Gastroesophageal sphincter (tissue), 4 donors: ENCODE measurements around the gene RFNG. TPM values are rescaled to one million over a fixed set of nuclear protein-coding genes. Genes with fewer than 3 reads are reported as not detected.

Source experiments
- ATAC-seq: fragments of 150-250 bp; one replicate; pipeline ENCODE4 v1.9.1; 2016; ENCODE audit warnings: mild to moderate bottlenecking, moderate library complexity
- H3K27ac ChIP-seq, 4 donors: fragments of 200-600 bp; sonication (generic) in 3 of 4; 1 replicate in 3 of 4; 2 replicates in 1 of 4; pipeline ENCODE4 v1.5.1; 2016 to 2019
- H3K27me3 ChIP-seq: fragments of 200-600 bp; sonication (generic); one replicate; pipeline ENCODE4 v1.5.1; 2019
- H3K36me3 ChIP-seq, 2 donors: fragments of 200-600 bp; sonication (generic); one replicate each; pipeline ENCODE4 v1.5.1; 2019; ENCODE audit warnings: control low read depth in 1 of 2
- H3K4me1 ChIP-seq, 3 donors: fragments of 200-600 bp; sonication (generic); 1 replicate in 2 of 3; 2 replicates in 1 of 3; pipeline ENCODE4 v1.5.1; 2016 to 2019; ENCODE audit warnings: control low read depth in 2 of 3
- H3K4me3 ChIP-seq, 2 donors: fragments of 200-600 bp; sonication (generic); one replicate each; pipeline ENCODE4 v1.5.1; 2019; ENCODE audit warnings: mild to moderate bottlenecking in 1 of 2, moderate library complexity in 1 of 2
- H3K9me3 ChIP-seq, 3 donors: fragments of 200-600 bp; sonication (generic); one replicate each; pipeline ENCODE4 v1.5.1; 2017 to 2019; ENCODE audit warnings: control low read depth in 2 of 3
- EP300 ChIP-seq: sonication (generic); formaldehyde crosslinking; IDR thresholded peaks from one replicate; pipeline ENCODE4 v1.6.1; 2017; ENCODE audit warnings: antibody characterized with exemption, mild to moderate bottlenecking
- POLR2A ChIP-seq, 2 donors: fragments of 450-650 bp; IDR thresholded peaks; one replicate each; pipeline ENCODE4 v1.6.1; 2017; ENCODE audit warnings: antibody characterized with exemption in 2 of 2, mild to moderate bottlenecking in 2 of 2, moderate library complexity in 1 of 2
- POLR2AphosphoS5 ChIP-seq: sonication (generic); formaldehyde crosslinking; IDR thresholded peaks from one replicate; pipeline ENCODE4 v1.6.1; 2017; ENCODE audit warnings: antibody characterized with exemption
- WGBS, 2 donors: methylation state at CpG; one replicate each; pipeline ENCODE4 v1.1.5; 2018; ENCODE audit warnings: low coverage in 1 of 2; 5-methylcytosine and 5-hydroxymethylcytosine counted together
- total RNA-seq, 4 donors: library from RNA; depleted of rRNA; stranded (reverse); fragments of >200 nt; gene quantifications; one replicate each; pipeline ENCODE4 v1.1.0, GENCODE V29; 2016
- TF ChIP-seq, protein P1 (sequence below), 4 experiments: fragments of 200-600 bp in 2 of 4; fragments of 450-650 bp in 2 of 4; sonication (generic) in 1 of 4; IDR thresholded peaks; one replicate each; pipeline ENCODE4 v1.5.1; 2017 to 2019; ENCODE audit warnings: antibody characterized with exemption in 4 of 4, mild to moderate bottlenecking in 2 of 4, moderate library complexity in 2 of 4

Gene RFNG
- total RNA-seq, 4 donors from 2014 or later, result 28.8 to 48.2 (median 34.3) TPM

DNA sequence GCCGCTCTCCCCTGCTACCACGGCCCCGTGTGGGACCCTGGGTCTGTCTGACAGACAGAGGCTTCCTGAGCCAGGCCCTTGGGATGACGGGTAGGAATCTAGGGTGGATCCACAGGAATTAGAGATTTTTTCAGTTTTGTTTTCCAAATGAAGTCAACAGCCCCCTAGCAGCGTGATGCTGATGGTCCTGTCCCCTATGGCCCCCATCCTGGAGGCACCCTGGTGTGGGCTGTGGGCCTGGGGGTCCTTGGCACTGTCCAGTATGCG, 44.5 kb downstream of the RFNG start:
- no peak for ATAC-seq
- TF ChIP-seq POLR2A (IDR thresholded peaks at IDR 0.05) (no peak), EP300 (no peak), POLR2AphosphoS5 (no peak)
- TF ChIP-seq, protein P1, sequence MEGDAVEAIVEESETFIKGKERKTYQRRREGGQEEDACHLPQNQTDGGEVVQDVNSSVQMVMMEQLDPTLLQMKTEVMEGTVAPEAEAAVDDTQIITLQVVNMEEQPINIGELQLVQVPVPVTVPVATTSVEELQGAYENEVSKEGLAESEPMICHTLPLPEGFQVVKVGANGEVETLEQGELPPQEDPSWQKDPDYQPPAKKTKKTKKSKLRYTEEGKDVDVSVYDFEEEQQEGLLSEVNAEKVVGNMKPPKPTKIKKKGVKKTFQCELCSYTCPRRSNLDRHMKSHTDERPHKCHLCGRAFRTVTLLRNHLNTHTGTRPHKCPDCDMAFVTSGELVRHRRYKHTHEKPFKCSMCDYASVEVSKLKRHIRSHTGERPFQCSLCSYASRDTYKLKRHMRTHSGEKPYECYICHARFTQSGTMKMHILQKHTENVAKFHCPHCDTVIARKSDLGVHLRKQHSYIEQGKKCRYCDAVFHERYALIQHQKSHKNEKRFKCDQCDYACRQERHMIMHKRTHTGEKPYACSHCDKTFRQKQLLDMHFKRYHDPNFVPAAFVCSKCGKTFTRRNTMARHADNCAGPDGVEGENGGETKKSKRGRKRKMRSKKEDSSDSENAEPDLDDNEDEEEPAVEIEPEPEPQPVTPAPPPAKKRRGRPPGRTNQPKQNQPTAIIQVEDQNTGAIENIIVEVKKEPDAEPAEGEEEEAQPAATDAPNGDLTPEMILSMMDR (IDR thresholded peaks at IDR 0.05), result no peak
- Histone ChIP-seq H3K27ac (no peak overlapping the region), H3K9me3 (no peaks in the 10 kb centered on the region), H3K4me3 (no peak overlapping the region), H3K4me1 (peaks cover 0 to 46% (median 21%) of the 10 kb centered on the region in 3 donors), H3K36me3 (peaks cover 0 to 30% of the 10 kb centered on the region in 2 donors), H3K27me3 (no peaks in the 10 kb centered on the region)
- WGBS, 2 donors, result no CpG with 5 or more reads among the region's 6 CpGs

DNA sequence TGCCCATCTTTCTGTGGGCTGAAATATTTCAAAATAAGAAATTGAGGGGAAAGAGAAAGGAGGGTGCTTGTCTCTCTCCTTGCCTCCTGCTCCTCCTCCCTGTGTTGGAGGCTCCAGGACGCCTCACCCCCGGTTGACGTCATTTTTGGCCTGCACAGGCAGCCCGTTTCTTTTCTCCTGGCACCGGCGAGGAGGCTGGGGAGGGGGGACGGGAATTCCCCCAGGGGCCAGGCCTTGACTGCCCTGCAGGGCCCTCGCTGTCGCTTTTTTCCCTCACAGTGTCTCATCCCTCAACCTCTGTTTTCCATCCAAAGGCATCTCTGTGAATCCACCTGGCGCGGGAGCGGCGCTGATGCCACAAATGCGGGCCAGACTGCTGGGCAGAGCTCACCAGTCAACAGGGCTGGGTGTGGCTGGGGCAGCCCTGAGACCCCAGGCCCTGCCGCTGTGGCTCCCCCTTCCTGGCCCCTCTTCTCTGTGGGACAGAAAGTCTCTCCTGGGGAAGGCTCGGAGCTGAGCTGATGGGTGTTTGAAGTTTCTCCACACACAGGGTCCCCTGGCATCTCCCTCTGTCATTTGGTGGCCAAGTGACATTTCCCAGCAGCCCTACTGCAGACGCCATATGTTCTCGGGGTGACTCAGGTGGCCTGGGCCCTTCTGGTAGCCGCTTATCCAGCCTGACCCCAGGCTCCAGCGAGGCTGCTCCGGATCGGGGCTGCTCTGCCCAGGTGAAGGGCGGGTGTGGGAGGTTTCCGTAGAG, 45.0 kb downstream of the RFNG start:
- TF ChIP-seq, protein P1 (IDR thresholded peaks at IDR 0.05), result no peak
- no peak for TF ChIP-seq POLR2A (IDR thresholded peaks at IDR 0.05)
- TF ChIP-seq EP300, result no peak
- TF ChIP-seq POLR2AphosphoS5, result no peak
- Histone ChIP-seq H3K27me3 (no peaks in the 10 kb centered on the region), H3K36me3 (peaks cover 0 to 25% of the 10 kb centered on the region in 2 donors), H3K27ac (no peak overlapping the region), H3K4me1 (peaks cover 0 to 46% (median 21%) of the 10 kb centered on the region in 3 donors), H3K9me3 (no peaks in the 10 kb centered on the region), H3K4me3 (no peak overlapping the region)
- 45% methylated on average over 2 of the region's 24 CpGs; no CpG with 5 or more reads in 1 of the 2 donors for WGBS, 2 donors
- no peak for ATAC-seq

DNA sequence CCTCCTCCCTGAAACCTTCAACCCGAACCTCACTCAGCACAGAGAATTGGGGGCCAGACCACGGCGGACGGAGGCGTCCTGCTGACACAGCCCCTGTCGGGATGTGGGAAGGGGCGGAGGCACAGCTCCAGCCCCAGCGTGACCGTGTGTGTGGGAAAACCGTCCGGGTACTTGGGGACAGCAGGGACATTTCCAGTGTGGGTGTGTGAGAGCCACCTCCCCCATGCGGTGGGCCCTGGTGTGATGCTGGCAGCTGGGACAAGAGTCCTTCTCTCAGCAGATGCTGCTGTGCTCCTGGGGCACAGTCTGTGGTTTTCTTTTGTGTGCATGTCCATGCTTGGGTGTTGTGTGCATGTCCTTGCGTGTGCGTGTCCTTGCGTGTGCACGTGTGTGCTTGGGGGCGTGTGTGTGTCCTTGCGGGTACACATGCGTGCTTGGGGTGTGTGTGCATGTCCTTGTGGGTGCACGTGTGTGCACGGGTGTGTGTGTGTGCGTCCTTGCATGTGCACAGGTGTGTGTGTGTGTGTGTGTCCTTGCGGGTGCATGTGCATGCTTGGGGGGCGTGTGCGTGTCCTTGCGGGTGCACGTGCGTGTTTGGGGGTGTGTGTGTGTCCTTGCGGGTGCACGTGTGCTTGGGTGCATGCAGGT, 45.8 kb downstream of the RFNG start:
- Histone ChIP-seq H3K36me3 (peaks cover 0 to 16% of the 10 kb centered on the region in 2 donors), H3K27ac (no peak overlapping the region), H3K4me3 (no peak overlapping the region), H3K27me3 (no peaks in the 10 kb centered on the region), H3K9me3 (no peaks in the 10 kb centered on the region), H3K4me1 (peaks cover 0 to 46% (median 21%) of the 10 kb centered on the region in 3 donors)
- no peak for ATAC-seq
- no CpG with 5 or more reads among the region's 30 CpGs for WGBS, 2 donors
- TF ChIP-seq POLR2A (IDR thresholded peaks at IDR 0.05) (no peak), POLR2AphosphoS5 (no peak), EP300 (no peak)
- TF ChIP-seq, protein P1 (IDR thresholded peaks at IDR 0.05), result no peak

DNA sequence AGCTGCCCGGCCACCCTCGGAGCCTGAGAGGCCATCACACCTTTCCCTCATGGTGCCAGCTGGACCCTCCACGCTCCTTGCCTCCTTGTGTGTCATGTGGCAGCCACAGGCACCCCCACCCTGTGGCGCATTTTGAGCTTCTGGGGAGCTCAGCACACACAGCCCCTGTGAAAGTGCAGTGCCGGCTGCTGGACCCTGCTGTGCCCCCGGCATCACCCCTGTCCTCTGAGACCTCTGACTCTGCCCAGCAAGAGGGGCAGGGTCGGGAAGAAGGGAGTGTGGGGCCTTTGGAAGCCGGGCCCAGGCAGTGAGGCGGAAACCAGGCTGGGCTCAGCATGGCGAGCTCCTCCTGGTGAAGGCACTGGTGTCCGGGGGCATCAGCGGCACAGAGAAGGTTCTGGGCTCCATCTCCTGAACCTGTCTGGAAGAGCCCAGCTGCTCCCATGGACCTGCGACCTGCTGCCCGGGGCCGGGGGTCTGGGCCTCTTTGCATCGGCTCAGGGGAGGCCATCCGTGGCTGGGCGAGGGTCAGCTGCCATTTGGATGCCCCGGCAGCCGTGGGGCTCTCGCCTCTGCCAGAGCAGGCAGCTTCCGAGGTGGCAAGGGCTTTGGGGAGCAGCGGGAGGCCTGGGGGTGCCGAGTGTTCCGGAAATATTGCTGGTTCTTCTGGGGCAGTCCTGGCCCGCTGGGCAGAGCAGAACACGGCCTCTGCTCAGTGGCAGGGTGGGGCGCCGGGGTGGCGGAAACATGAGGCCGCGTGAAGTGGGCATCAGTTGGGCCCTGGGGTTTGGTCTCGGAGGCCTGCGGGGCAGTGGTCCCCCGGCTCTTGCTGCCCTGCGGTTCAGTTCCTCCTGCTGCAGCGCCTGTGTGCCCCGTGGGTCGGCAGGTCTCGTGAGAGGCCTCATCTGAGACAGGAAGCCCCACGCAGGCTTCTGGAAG, 46.8 kb downstream of the RFNG start:
- Histone ChIP-seq H3K4me3 (no peak overlapping the region), H3K9me3 (no peaks in the 10 kb centered on the region), H3K27ac (peak overlapping the region in 2 of 4 donors; percentile 44 to 57), H3K36me3 (peaks cover 0 to 12% of the 10 kb centered on the region in 2 donors), H3K4me1 (peaks cover 0 to 46% (median 21%) of the 10 kb centered on the region in 3 donors), H3K27me3 (no peaks in the 10 kb centered on the region)
- WGBS, 2 donors, result no CpG with 5 or more reads among the region's 41 CpGs
- TF ChIP-seq, protein P1 (IDR thresholded peaks at IDR 0.05), result no peak
- no peak for ATAC-seq
